ENCODE measurements around the gene PIP4K2A. TPM values are rescaled to one million over a fixed set of nuclear protein-coding genes. Genes with fewer than 3 reads are reported as not detected.

The PIP4K2A gene
- total and polyA plus RNA-seq, 2 of the 13 experiments (the other 11 are each of a cell fraction or from before 2014, with no cell fraction given): 9.1 to 22.6 TPM

GRCh38 chr10:22601618-22602017, 112.8 kb downstream of the PIP4K2A start:
- WGBS (ENCODE audit: low lambda C conversion rate): 96% methylated on average over 5 of the region's 5 CpGs
- in situ Hi-C loops (cut with HindIII; ENCODE audit: extremely low pct_ligation_motif_present, low pct_unique_long_range_greater_than_20kb): loop anchor here (10.0 kb wide), 1 partner anchor 113 kb away; the partner anchor contains the start of gene PIP4K2A
- Histone ChIP-seq H3K4me2 (ENCODE audit: low read depth, low read length) (no peak overlapping the region), H3K9ac (ENCODE audit: insufficient read depth, low read depth, low read length) (no peak overlapping the region), H3K36me3 (replicated peaks in 1 of 2; ENCODE audit: control insufficient read depth in 1 of 2, insufficient read depth in 2 of 2, low read length in 2 of 2) (peaks cover 0 to 5% of the 10 kb centered on the region in 2 experiments; a peak in 4 of 5 replicates), H3K4me3 (replicated peaks in 1 of 3; ENCODE audit: insufficient read depth in 1 of 3, low read depth in 2 of 3, low read length in 3 of 3) (no peak overlapping the region), H3K4me1 (ENCODE audit: insufficient read depth, low read length) (peaks cover 8% of the 10 kb centered on the region; the same call in 1 of the 2 replicates), H3K9me3 (ENCODE audit: low read length) (no peaks in the 10 kb centered on the region), H3K27me3 (ENCODE audit: control insufficient read depth in 1 of 2, insufficient read depth in 2 of 2, low read length in 2 of 2) (no peaks in the 10 kb centered on the region), H2AFZ (ENCODE audit: low read length) (no peak overlapping the region), H3K27ac (ENCODE audit: extremely low read length, insufficient read depth, low read length) (no peak overlapping the region), H4K20me1 (ENCODE audit: insufficient read depth, low read length) (no peaks in the 10 kb centered on the region), H3K79me2 (ENCODE audit: insufficient read depth, low read length) (no peaks in the 10 kb centered on the region)
- BruUV-seq (replicated peaks): no TSS peak
- intact Hi-C loops (cut with micrococcal nuclease; ENCODE audit: unreplicated experiment): no loop called here
- no peak for FAIRE-seq
- ATAC-seq: no peak
- ChIA-PET CTCF (ENCODE audit: low intra/inter-chr PET ratio, low total read pairs) (no interaction called here), POLR2A (no interaction called here)
- DNase-seq (ENCODE audit: low spot score): no peak
- TF ChIP-seq KDM1A (CRISPR knock-in tag; IDR thresholded peaks at IDR 0.05): no peak
- no peak for TF ChIP-seq ZFYVE20 (CRISPR knock-in tag; IDR thresholded peaks at IDR 0.05; ENCODE audit: borderline replicate concordance, low read depth)
- no peak for TF ChIP-seq SYNCRIP (IDR thresholded peaks at IDR 0.05; ENCODE audit: insufficient read depth, low read depth, low read length)
- no peak for TF ChIP-seq HNF4G (IDR thresholded peaks at IDR 0.05; ENCODE audit: borderline replicate concordance, low read depth, low read length)
- no peak for TF ChIP-seq HNF4G (CRISPR knock-in tag; IDR thresholded peaks at IDR 0.05; ENCODE audit: borderline replicate concordance, low read depth)
- no peak for TF ChIP-seq ZHX1 (CRISPR knock-in tag; IDR thresholded peaks at IDR 0.05; ENCODE audit: low read depth)
- no peak for TF ChIP-seq ZNF749 (CRISPR knock-in tag; IDR thresholded peaks at IDR 0.05; ENCODE audit: borderline replicate concordance)
- no peak for TF ChIP-seq ZSCAN22 (CRISPR knock-in tag; IDR thresholded peaks at IDR 0.05)
- no peak for TF ChIP-seq PPARG (CRISPR knock-in tag; conservative IDR thresholded peaks at IDR 0.05)
- no peak for TF ChIP-seq CBX1 (IDR thresholded peaks at IDR 0.05; ENCODE audit: low read depth)
- TF ChIP-seq, protein P1, sequence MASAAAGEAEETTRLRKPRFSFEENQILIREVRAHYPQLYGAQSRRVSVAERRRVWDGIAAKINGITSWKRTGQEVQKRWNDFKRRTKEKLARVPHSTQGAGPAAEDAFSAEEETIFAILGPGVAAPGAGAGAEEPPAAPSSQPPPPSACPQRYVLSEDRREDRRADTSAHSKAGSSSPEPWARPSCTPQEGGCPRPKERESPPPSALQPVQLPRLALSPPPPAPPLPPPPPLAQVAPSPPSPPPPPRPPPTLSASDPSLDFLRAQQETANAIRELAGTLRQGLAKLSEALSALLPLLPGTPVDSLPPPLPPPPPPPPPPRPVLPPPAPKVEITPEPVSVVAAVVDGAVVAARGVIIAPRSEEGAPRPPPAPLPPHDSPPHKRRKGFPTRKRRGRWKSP (CRISPR knock-in tag; IDR thresholded peaks at IDR 0.05): no peak
- no peak for TF ChIP-seq ZNF782 (CRISPR knock-in tag; IDR thresholded peaks at IDR 0.05; ENCODE audit: borderline replicate concordance)
- no peak for TF ChIP-seq HNRNPUL1 (IDR thresholded peaks at IDR 0.05; ENCODE audit: low read depth, low read length)
- no peak for TF ChIP-seq TCF12 (IDR thresholded peaks at IDR 0.05)
- no peak for TF ChIP-seq TCF12 (CRISPR knock-in tag; IDR thresholded peaks at IDR 0.05)
- TF ChIP-seq ATM (IDR thresholded peaks at IDR 0.05; ENCODE audit: borderline replicate concordance): no peak
- TF ChIP-seq, protein P2, sequence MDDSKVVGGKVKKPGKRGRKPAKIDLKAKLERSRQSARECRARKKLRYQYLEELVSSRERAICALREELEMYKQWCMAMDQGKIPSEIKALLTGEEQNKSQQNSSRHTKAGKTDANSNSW (CRISPR knock-in tag; IDR thresholded peaks at IDR 0.05; ENCODE audit: borderline replicate concordance): no peak
- TF ChIP-seq ETV6 (CRISPR knock-in tag; conservative IDR thresholded peaks at IDR 0.05): no peak
- TF ChIP-seq, protein P3, sequence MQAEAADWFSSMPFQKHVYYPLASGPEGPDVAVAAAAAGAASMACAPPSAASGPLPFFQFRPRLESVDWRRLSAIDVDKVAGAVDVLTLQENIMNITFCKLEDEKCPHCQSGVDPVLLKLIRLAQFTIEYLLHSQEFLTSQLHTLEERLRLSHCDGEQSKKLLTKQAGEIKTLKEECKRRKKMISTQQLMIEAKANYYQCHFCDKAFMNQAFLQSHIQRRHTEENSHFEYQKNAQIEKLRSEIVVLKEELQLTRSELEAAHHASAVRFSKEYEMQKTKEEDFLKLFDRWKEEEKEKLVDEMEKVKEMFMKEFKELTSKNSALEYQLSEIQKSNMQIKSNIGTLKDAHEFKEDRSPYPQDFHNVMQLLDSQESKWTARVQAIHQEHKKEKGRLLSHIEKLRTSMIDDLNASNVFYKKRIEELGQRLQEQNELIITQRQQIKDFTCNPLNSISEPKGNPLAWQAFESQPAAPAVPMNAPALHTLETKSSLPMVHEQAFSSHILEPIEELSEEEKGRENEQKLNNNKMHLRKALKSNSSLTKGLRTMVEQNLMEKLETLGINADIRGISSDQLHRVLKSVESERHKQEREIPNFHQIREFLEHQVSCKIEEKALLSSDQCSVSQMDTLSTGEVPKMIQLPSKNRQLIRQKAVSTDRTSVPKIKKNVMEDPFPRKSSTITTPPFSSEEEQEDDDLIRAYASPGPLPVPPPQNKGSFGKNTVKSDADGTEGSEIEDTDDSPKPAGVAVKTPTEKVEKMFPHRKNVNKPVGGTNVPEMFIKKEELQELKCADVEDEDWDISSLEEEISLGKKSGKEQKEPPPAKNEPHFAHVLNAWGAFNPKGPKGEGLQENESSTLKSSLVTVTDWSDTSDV (CRISPR knock-in tag; IDR thresholded peaks at IDR 0.05): no peak
- TF ChIP-seq ZNF337 (CRISPR knock-in tag; IDR thresholded peaks at IDR 0.05; ENCODE audit: borderline replicate concordance, low read depth): no peak
